MCF 10A (cell line): ENCODE data around the gene ELL. TPM values are rescaled to one million over a fixed set of nuclear protein-coding genes. Genes with fewer than 3 reads are reported as not detected.

Experiments used
- BruUV-seq: library from RNA; stranded (reverse); fragments of 400-500 nt; replicated peaks from 2 replicates; lab custom pipeline; 2021; lab: Mats Ljungman, UMichigan
- CTCF ChIA-PET: fragments of 300-600 bp; sonication (Branson Sonifier 250); formaldehyde crosslinking; extraction: SDS; loops from one replicate; lab custom pipeline; 2021; ENCODE audit warnings: antibody characterized with exemption, inconsistent platforms; lab: Yijun Ruan, JAX
- POLR2A ChIA-PET: fragments of 300-600, 350-650 bp; sonication (Branson Sonifier 250); formaldehyde crosslinking; extraction: SDS; loops from one replicate; lab custom pipeline; 2020; ENCODE audit warnings: antibody characterized with exemption, inconsistent platforms; lab: Yijun Ruan, JAX
- DNase-seq: peaks from one replicate; pipeline ENCODE4 v3.0.0-alpha.2; 2018; ENCODE audit not compliant: unreplicated experiment
- H3K27ac Mint-ChIP-seq: one replicate; pipeline ENCODE4 v1.8.0; 2022; ENCODE audit warnings: mild to moderate bottlenecking, low read depth, mixed read lengths; ENCODE audit not compliant: unreplicated experiment
- H3K27me3 Mint-ChIP-seq: one replicate; pipeline ENCODE4 v1.8.0; 2022; ENCODE audit warnings: mixed read lengths; ENCODE audit not compliant: insufficient read depth, unreplicated experiment
- H3K36me3 Mint-ChIP-seq: one replicate; pipeline ENCODE4 v1.8.0; 2022; ENCODE audit warnings: mild to moderate bottlenecking, moderate library complexity, mixed read lengths; ENCODE audit not compliant: insufficient read depth, unreplicated experiment
- H3K4me1 Mint-ChIP-seq: one replicate; pipeline ENCODE4 v1.8.0; 2022; ENCODE audit warnings: mixed read lengths; ENCODE audit not compliant: insufficient read depth, unreplicated experiment
- H3K4me3 Mint-ChIP-seq: one replicate; pipeline ENCODE4 v1.8.0; 2022; ENCODE audit warnings: mild to moderate bottlenecking, moderate library complexity, mixed read lengths; ENCODE audit not compliant: unreplicated experiment
- H3K9me3 Mint-ChIP-seq: one replicate; pipeline ENCODE4 v1.8.0; 2022; ENCODE audit warnings: mixed read lengths; ENCODE audit not compliant: unreplicated experiment
- CTCF ChIP-seq: fragments of 200-600 bp; IDR thresholded peaks from one replicate; pipeline ENCODE4 v1.8.0; 2022; ENCODE audit warnings: antibody characterized with exemption, mild to moderate bottlenecking; ENCODE audit not compliant: unreplicated experiment
- intact Hi-C: fragments of 100-400 bp; cut with micrococcal nuclease; formaldehyde crosslinking; loops from 2 replicates; pipeline ENCODE4 v1.14.1; 2022
- total RNA-seq: library from RNA; stranded (reverse); gene quantifications from 2 replicates; pipeline ENCODE4 v1.2.3, GENCODE V29; 2022

The ELL gene
- total RNA-seq, 1 experiment from 2014 or later, result 22.4 TPM

DNA sequence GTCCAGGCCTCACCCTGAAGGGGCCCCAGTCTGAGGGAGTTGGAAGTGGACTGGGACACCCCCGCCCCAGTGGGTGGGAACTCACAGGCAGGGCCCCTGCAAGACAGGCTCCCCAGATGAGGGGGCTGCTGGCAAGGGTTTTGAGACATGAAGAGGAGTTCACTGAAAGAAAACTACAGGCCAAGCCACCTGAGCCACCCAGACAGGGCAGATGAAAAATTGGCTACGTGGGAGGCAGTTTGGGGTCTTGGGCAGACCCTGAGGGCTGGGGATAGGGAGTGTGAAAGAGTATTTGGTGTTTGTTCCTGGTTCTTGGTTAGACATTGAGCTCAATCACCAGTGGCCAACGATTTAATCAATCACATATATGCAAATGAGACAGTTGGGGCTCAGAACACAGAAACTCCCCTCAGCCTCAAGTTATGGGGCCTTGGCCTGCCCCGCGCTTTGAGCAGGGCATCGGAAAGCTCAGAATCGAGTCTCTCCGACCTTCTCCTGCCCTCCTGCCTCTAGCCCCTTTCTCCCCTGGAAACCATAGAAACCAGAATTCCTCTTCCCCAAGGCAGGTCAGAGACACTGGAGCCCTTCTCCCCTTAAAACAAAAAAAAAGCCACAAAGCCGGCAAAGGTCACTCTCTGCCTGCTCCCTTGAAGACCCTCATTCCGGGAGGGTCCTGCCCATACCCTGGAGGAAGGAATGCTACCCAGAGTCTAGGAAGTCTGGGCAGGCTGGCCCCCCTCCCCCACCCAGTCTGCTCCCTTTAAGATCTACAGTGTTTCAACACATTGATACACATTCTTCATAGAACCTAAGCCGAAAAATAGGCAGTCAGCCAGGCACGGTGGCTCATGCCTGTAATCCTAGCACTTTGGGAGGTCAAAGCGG, 82.6 kb downstream of the ELL start:
- H3K36me3 Mint-ChIP-seq, result peaks cover 41% of the 10 kb centered on the region
- TF ChIP-seq CTCF, result no peak
- H3K4me3 Mint-ChIP-seq, result peak overlapping the region; percentile 35
- no TSS peak for BruUV-seq
- peak; percentile 95 for DNase-seq
- H3K9me3 Mint-ChIP-seq, result peaks cover 8% of the 10 kb centered on the region
- peaks cover 33% of the 10 kb centered on the region for H3K4me1 Mint-ChIP-seq
- CTCF ChIA-PET, result interaction anchor here (0.6 to 3.7 kb wide), 4 partner anchors 12 to 476 kb away, joined by 3 to 25 read pairs (median 4); no protein-coding TSS in a partner anchor
- intact Hi-C loops, result no loop called here
- H3K27ac Mint-ChIP-seq, result peak overlapping the region; percentile 19
- H3K27me3 Mint-ChIP-seq, result no peaks in the 10 kb centered on the region
- POLR2A ChIA-PET, result interaction anchor here (0.6 to 2.3 kb wide), 7 partner anchors 13 to 150 kb away, joined by 3 to 8 read pairs (median 4); partner anchors contain the start of genes FKBP8, LSM4, SSBP4 and UBA52

DNA sequence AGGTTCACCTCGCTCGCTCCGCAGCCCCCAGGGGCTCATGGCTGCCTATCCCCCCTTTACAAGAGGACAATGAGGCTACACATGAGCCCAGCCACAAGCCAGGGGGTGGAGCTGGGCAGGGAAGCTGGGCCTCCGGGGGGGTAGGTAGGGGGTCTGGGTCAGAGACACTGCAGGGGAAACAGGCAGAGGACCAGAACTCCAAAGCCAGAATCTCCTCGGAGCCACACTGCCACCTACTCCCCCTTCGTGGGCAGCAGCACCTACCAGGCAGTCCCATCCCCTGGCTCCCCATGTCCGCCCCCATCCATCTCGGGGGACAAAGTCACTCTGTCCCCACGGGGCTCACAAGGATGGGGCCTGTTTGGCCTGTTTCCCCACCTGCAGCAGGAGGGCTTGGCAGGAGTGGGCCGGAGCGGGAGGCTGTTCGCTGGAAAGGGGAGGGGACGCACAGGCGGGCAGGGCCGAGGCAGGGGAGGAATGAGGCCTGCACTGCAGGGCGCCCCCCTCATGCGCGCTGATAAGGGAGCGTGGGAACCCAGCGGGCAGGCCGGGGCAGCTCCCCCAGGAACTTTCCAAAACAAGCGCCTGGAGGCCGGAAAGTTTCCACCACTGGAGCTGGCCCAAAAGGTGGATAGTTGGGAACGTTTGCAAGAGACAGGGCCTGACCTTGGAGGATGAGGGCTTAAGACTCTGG, 83.4 kb downstream of the ELL start:
- no peaks in the 10 kb centered on the region for H3K27me3 Mint-ChIP-seq
- H3K9me3 Mint-ChIP-seq, result peaks cover 8% of the 10 kb centered on the region
- intact Hi-C loops, result no loop called here
- CTCF ChIA-PET, result interaction anchor here (0.6 to 3.7 kb wide), 4 partner anchors 12 to 431 kb away, joined by 3 to 25 read pairs (median 4); no protein-coding TSS in a partner anchor
- H3K27ac Mint-ChIP-seq, result peak overlapping the region; percentile 19
- H3K4me3 Mint-ChIP-seq, result peak overlapping the region; percentile 31
- H3K4me1 Mint-ChIP-seq, result peaks cover 33% of the 10 kb centered on the region
- no peak for TF ChIP-seq CTCF
- peak; percentile 75 for DNase-seq
- peaks cover 37% of the 10 kb centered on the region for H3K36me3 Mint-ChIP-seq
- POLR2A ChIA-PET, result interaction anchor here (0.6 to 2.3 kb wide), 6 partner anchors 12 to 133 kb away, joined by 3 to 8 read pairs (median 4); partner anchors contain the start of genes FKBP8, LSM4, SSBP4 and UBA52
- BruUV-seq, result no TSS peak

- Mint-ChIP-seq H3K36me3 (peaks cover 33% of the 10 kb centered on the region), H3K27ac (peak within 1 kb of the TSS; percentile 19), H3K9me3 (peaks cover 7% of the 10 kb centered on the region), H3K27me3 (no peaks in the 10 kb centered on the region), H3K4me1 (peaks cover 33% of the 10 kb centered on the region), H3K4me3 (peak within 1 kb of the TSS; percentile 35)
- ChIA-PET CTCF (no interaction called here), POLR2A (interaction anchor here (2.3 kb wide), 1 partner anchor 19 kb away, joined by 8 read pairs; the partner anchor contains the start of gene SSBP4)
- no peak for DNase-seq
- BruUV-seq, result no TSS peak
- no peak for TF ChIP-seq CTCF
- intact Hi-C loops, result no loop called here
These were observed 84.2 kb downstream of the ELL start, which contains the start of gene ISYNA1 for GRCh38 chr19:18437491-18438330. TSS of gene ISYNA1 (minus strand) at chr19:18438133. CDS start at chr19:18437979, 154 bp downstream.
